HG02885 (cell line): ENCODE measurements around the gene SERPINA12.

ENCODE experiments used
- ATAC-seq: cut with Tn5 transposase; IDR thresholded peaks from one replicate; pipeline ENCODE4 v1.9.1; 2021; ENCODE audit warnings: mild to moderate bottlenecking; ENCODE audit not compliant: unreplicated experiment, poor library complexity

Gene SERPINA12, protein sequence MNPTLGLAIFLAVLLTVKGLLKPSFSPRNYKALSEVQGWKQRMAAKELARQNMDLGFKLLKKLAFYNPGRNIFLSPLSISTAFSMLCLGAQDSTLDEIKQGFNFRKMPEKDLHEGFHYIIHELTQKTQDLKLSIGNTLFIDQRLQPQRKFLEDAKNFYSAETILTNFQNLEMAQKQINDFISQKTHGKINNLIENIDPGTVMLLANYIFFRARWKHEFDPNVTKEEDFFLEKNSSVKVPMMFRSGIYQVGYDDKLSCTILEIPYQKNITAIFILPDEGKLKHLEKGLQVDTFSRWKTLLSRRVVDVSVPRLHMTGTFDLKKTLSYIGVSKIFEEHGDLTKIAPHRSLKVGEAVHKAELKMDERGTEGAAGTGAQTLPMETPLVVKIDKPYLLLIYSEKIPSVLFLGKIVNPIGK

DNA sequence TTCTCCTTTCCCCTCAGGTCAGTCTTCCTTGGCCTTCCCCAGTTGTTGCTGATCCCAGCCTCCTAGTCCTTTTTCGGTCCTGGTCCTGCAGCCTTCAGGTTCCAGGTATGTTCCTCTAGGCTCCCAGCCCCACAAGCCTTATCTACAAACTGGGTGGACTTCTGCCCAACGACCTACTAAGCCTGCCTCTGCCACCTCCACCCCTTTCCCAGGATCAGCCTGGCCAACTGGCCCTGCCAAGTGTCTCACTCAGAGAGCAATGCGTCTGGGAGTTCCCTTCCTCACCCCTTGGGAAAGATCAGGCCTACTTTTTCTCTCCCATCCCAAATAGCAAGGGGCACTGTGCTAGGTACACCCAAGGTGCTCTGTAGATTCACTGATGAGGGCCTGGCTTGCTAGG, at the start of gene SERPINA12:
SERPINA12 (minus strand) TSS at position 114 of the 400 bp plus-strand sequence. CDS start 11,072 bp downstream, outside the sequence.
- ATAC-seq: no peak

DNA sequence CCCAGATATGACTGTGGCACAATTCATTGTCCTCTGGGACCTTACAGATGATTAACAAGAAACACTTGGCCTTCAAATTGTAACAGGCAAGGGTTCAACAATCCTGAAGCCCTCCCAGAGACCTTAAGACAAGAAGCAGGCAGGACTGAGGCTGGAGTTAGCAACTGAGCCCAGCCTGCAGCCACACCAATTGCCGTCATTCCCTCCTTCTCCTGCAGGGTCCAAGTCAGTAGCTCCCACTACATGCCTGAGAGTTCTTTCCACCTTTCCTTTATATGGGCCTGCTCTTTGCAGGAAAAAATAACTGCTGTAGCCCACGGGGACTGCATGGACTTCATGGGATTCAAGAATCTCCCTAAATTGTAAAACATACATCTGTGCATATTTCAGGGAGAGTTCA, 49.6 kb upstream of the SERPINA12 start:
- no peak for ATAC-seq

- no peak for ATAC-seq
Measured at GRCh38 chr14:94557327-94557726, 48.1 kb upstream of the SERPINA12 start.

DNA sequence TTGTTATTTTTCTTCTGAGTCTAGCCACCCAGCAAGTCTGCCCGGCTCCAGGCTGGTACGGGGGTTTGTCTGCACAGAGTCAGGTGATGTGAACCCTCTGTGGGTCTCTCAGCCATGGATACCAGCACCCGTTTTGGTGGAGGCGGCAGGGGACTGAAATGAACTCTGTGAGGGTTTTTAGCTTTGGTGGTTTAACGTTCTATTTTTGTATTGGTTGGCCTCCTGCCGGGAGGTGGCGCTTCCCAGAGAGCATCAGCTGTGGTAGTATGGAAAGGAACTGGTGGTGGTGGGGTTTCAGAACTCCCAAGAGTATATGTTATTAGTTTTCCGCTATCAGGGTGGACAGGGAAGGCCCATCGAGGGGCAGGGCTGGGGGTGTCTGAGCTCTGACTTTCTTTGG, 46.7 kb upstream of the SERPINA12 start:
- ATAC-seq: no peak

DNA sequence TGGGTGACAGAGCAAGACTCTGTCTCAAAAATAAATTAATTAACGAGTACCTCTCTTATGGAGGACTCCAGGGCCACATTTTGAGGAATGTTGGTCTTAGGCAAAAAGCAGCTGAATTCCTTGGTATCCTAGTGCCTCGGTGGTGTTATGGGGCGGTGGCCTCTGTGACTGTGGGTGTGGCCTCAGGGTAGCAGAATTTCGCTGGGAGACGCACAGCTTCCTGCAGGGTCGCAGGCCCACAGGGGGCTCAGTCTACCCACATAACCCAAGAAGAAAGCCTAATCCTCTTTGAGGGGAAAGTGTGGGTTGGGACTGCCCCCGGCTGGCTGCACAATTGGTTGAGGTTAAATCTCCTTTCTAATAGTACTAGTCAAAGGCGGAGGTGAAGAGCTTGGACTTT, 40.8 kb upstream of the SERPINA12 start:
- no peak for ATAC-seq

DNA sequence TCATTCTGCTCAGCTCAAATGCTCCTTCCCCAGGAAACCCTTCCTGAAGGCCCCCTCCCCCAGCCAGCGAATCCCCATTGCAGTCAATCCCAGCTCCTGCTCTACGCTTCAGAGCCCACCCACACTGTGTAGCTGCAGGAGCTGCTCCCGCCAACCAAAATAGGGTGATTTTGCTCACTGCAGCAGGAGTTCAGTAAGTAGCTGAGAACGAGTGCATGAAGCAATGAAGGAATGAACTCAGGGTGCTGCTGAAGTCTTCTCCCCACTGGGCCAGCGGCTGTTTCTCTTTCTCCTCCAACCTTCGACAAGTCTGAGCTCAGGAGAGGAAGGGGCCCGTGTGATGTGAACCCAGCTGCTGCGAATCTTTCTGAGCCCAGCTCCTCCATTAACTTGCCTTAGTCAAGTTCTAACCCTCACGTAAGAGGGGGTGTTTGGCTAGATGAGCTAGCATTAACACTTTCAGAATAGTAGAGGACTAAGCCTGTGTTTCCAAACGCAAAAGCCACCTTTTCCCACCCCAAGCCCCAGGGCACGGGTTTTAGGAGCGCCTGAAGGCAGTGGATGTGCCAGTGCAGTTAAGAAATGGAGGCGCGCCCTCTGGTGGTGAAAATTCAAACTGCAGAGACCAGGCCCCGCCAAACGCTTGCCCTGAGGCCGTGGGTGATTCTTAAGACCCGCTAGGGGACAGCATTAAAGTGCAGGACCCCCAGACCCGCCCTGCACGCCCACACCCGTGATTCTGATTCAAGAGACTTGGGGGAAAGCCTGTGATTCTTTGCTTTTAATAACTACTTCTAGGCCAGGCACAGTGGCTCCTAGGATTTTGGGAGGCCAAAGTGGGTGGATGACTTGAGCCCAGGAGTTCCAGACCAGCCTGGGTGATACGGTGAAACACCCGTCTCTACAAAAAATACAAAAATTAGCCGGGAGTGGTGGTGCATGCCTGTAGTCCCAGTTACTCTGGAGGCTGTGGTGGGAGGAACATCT, 40.0 kb upstream of the SERPINA12 start:
- no peak for ATAC-seq

- ATAC-seq: no peak
Measured at GRCh38 chr14:94548131-94548998, 39.1 kb upstream of the SERPINA12 start.

GRCh38 chr14:94547726-94548125, 38.5 kb upstream of the SERPINA12 start:
- no peak for ATAC-seq

DNA sequence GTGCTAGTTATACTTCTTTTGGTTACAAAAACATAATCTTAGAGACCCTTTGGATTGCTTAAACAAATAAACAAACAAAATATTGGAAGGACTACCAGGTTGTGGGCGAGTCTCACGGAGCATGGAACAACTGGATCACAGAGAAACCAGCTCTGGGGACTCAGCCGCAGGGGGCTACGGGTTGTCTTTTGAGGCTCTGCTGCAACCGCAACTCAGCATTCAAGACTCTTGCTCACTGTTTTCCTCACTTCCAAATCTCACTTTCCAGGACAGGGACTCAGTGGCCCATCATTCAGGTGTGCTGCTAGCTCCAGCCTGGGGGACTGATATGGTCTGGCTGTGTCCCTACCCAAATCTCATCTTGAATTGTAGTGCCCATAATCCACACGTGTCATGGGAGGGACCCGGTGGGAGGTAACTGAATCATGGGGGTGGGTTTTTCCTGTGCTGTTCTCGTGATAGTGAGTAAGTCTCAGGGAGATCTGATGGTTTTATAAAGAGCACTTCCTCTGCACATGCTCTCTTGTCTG, 37.9 kb upstream of the SERPINA12 start:
- no peak for ATAC-seq

- no peak for ATAC-seq
Measured at GRCh38 chr14:94545131-94545841, 36.0 kb upstream of the SERPINA12 start.

- ATAC-seq: no peak
Measured at GRCh38 chr14:94544726-94545125, 35.5 kb upstream of the SERPINA12 start.

- no peak for ATAC-seq
Measured at GRCh38 chr14:94543449-94544124, 34.3 kb upstream of the SERPINA12 start.

DNA sequence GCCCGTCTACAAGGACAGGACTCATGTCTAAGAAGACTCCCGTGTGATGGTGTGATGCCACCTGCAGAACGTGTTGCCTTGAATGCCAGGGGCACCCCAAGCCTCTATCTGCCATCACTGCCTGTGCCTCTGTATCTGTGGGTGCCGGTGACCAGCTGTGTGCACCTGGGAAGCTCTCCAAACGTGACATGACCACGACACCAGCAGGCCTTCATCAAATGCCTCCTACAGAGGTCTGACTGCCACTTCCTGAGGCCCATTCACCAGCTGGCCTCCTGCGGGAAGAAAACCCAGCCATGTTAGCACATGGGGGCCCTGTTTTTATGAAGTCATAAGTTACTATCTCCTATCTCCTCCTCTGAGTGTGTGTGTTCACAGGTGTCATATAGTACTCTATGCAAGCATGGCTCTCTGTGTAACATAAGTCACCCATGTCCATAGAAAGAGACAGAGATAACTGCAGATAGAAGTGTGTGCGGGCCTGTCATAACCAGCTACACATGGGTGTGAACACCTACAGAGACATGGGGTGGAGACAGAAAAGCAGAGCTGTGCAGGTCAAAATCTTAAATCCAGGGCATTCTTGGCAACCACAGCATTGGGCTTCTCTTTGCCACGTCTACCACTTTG, 33.7 kb upstream of the SERPINA12 start:
- ATAC-seq: no peak

DNA sequence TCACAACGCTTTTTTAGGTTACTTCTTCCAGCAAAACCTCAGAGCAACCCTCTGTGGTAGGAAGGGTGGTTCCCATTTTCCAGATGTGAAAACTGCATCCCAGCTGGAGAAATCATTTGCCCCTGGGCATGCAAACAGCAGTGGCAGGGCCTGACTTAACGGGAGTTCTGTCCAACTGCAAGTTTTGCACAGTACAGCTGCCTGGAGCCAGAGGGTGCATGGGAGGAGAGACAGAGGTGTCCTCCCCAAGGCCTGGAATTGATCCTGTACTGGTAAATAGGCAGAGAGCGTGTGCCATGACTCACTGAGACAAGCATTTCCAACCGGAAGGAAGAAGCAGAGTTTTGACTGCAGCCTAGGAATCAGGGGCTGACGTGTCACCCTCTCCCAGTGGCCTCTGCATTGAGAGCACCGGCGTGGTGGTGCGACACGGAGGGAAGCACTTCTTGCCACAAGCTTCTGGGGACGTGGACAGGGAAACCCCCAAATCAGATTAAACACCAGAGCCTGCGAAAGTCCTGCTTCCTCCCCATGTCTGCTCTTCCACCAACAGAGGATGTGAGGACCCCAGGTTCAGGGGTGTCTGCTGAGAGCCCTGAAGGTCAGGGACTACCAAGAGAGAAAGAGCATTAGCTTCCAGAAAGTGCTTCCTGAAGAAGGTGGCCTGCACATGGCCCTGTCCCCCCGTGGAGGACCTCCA, 33.0 kb upstream of the SERPINA12 start:
- ATAC-seq: no peak

DNA sequence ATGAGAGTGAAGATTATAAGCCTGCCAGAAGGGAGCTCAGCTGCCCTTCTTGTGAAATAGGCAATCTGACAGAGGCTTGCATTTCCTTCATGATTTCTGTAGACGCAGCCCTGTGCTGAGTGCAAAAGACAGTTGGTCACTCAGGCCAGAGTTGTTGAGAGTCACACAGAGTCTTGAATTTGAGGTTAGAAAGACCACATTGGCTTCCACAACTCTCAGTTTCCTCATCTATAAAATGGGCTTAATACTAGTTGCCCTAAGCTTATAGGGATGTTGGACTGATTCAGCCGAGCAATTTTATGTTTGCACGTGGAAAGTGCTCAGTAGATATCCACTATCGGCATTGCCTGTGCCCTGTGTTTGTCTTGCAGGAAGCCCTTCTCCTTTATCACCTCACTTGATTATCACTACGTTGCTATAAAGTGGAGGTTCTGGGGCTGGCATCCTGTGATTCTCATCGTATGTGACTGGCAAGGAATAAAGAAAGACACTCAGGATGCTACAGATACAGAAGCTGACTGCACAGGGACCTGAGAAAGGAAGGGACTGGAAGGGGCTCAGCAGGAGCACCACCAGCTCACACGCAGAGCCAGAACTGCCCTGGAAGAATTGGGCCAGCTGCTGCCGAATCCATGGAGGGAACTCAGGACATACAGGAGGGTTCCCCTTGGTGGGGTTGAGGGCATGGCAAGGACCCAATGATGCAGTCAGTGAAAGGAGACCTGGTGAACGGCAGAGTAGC, 32.1 kb upstream of the SERPINA12 start:
- no peak for ATAC-seq

DNA sequence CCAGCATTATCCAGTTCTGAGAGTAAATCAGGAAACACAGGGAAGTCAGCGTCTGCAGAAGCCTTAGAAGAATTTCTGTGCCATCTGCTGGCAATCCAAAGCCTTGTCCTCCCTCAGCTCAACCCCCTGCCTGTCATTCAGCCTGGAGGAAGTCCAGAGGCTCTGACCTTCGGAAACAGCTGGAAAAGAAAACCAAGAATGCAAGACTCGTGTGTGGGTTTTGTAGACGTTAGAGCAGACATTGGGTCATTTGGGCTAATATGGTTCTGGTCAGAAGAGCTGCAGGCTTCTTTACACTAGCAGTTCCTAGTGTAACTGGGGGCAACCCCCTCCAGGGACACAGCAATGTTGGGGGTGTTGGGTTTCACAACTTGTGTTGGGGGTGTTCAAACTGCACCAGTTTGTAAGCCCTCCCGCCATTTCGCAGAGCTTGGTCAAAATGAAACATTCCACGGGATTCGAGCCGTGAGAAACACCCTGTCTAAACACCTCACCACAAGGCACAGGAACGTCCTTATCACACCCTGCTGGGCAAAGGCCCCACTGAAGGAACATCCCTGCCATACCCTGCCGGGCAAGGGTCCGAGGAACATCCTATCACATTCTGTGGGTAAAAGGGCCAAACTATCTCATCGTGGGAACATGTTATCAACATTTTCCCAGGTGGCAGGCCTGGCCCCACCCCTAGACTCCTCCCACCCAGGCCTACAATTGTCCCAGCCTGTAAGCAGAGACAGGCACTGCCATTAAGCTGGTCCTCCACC, 30.9 kb upstream of the SERPINA12 start:
- no peak for ATAC-seq
